ENCODE results near the gene GTPBP8. TPM values are rescaled to one million over a fixed set of nuclear protein-coding genes. Genes with fewer than 3 reads are reported as not detected.
"Not testable (repeated sequence)": the region's sequence is repeated elsewhere in the genome, so short reads cannot be mapped to it uniquely, and the experiment has no call there.

The GTPBP8 gene
- total and polyA plus RNA-seq, 4 experiments from 2014 or later, result 17.2 to 40.0 (median 31.7) TPM

GRCh38 chr3:113040231-113040630 is 49.4 kb downstream of the GTPBP8 start:
- no peak for DNase-seq
- no peak overlapping the region for H3K27ac Mint-ChIP-seq
- H3K36me3 Mint-ChIP-seq, result peaks cover 2 to 8% of the 10 kb centered on the region in 2 donors
- no peaks in the 10 kb centered on the region for H3K27me3 Mint-ChIP-seq
- H3K9me3 Mint-ChIP-seq, result peaks cover 0 to 6% (median 3%) of the 10 kb centered on the region in 8 donors
- H3K9me3 ChIP-seq (ENCODE audit: control insufficient read depth in 1 of 2, low read length in 2 of 2), result no peaks in the 10 kb centered on the region
- peaks cover 0 to 7% (median 3%) of the 10 kb centered on the region in 4 donors for H3K4me1 Mint-ChIP-seq
- H3K27ac ChIP-seq (ENCODE audit: low read depth, low read length), result no peak overlapping the region
- no peak overlapping the region for H3K4me3 Mint-ChIP-seq
- CTCF ChIA-PET (ENCODE audit: partially characterized antibody), result no interaction called here
- intact Hi-C loops (cut with micrococcal nuclease), result no loop called here
- no peaks in the 10 kb centered on the region for H3K4me1 ChIP-seq (ENCODE audit: insufficient read depth, low read length)
- no peak overlapping the region for H3K4me3 ChIP-seq (ENCODE audit: low read length in 2 of 2)
- H3K27me3 ChIP-seq (ENCODE audit: insufficient read depth, low read length), result no peaks in the 10 kb centered on the region
- POLR2A ChIA-PET (ENCODE audit: partially characterized antibody), result no interaction called here
- no peaks in the 10 kb centered on the region for H3K36me3 ChIP-seq (ENCODE audit: insufficient read depth, low read length)

- no peaks in the 10 kb centered on the region for H3K36me3 ChIP-seq (ENCODE audit: insufficient read depth, low read length)
- POLR2A ChIA-PET (ENCODE audit: partially characterized antibody), result no interaction called here
- Mint-ChIP-seq H3K36me3 (peaks cover 5% of the 10 kb centered on the region in 2 donors), H3K9me3 (peaks cover 2 to 9% (median 5%) of the 10 kb centered on the region in 8 donors), H3K27ac (no peak overlapping the region), H3K4me1 (peaks cover 0 to 5% (median 3%) of the 10 kb centered on the region in 4 donors), H3K4me3 (no peak overlapping the region), H3K27me3 (no peaks in the 10 kb centered on the region)
- intact Hi-C loops (cut with micrococcal nuclease), result no loop called here
- no peaks in the 10 kb centered on the region for H3K27me3 ChIP-seq (ENCODE audit: insufficient read depth, low read length)
- H3K4me1 ChIP-seq (ENCODE audit: insufficient read depth, low read length), result no peaks in the 10 kb centered on the region
- DNase-seq, result no peak
- CTCF ChIA-PET (ENCODE audit: partially characterized antibody), result interaction anchor here (1.3 to 3.2 kb wide), 2 partner anchors 9 kb away, joined by 4 to 26 read pairs; no protein-coding TSS in a partner anchor
- H3K4me3 ChIP-seq (ENCODE audit: low read length in 2 of 2), result no peak overlapping the region
- H3K9me3 ChIP-seq (ENCODE audit: control insufficient read depth in 1 of 2, low read length in 2 of 2), result no peaks in the 10 kb centered on the region
- no peak overlapping the region for H3K27ac ChIP-seq (ENCODE audit: low read depth, low read length)
Observed at GRCh38 chr3:113043686-113044085, 52.9 kb downstream of the GTPBP8 start.

GRCh38 chr3:113046186-113046965 is 55.6 kb downstream of the GTPBP8 start:
- POLR2A ChIA-PET (ENCODE audit: partially characterized antibody); H3K27ac Mint-ChIP-seq; H3K4me3 Mint-ChIP-seq; H3K27me3 ChIP-seq (ENCODE audit: insufficient read depth, low read length); H3K36me3 ChIP-seq (ENCODE audit: insufficient read depth, low read length); intact Hi-C loops (cut with micrococcal nuclease); H3K4me1 Mint-ChIP-seq; H3K9me3 Mint-ChIP-seq; H3K4me3 ChIP-seq (ENCODE audit: low read length in 2 of 2); H3K36me3 Mint-ChIP-seq; H3K27me3 Mint-ChIP-seq; H3K27ac ChIP-seq (ENCODE audit: low read depth, low read length); DNase-seq; CTCF ChIA-PET (ENCODE audit: partially characterized antibody); H3K4me1 ChIP-seq (ENCODE audit: insufficient read depth, low read length); H3K9me3 ChIP-seq (ENCODE audit: control insufficient read depth in 1 of 2, low read length in 2 of 2): not testable (repeated sequence)

- Mint-ChIP-seq H3K9me3 (peaks cover 0 to 2% (median 0%) of the 10 kb centered on the region in 8 donors), H3K4me3 (no peak overlapping the region), H3K27ac (no peak overlapping the region), H3K4me1 (peaks cover 0 to 9% (median 2%) of the 10 kb centered on the region in 4 donors), H3K36me3 (peaks cover 0 to 2% of the 10 kb centered on the region in 2 donors), H3K27me3 (no peaks in the 10 kb centered on the region)
- CTCF ChIA-PET (ENCODE audit: partially characterized antibody), result interaction anchor here (0.6 to 3.7 kb wide), 3 partner anchors 229 to 238 kb away, joined by 3 to 39 read pairs (median 4); no protein-coding TSS in a partner anchor
- H3K9me3 ChIP-seq (ENCODE audit: control insufficient read depth in 1 of 2, low read length in 2 of 2), result no peaks in the 10 kb centered on the region
- H3K4me3 ChIP-seq (ENCODE audit: low read length in 2 of 2), result no peak overlapping the region
- H3K27ac ChIP-seq (ENCODE audit: low read depth, low read length), result no peak overlapping the region
- H3K4me1 ChIP-seq (ENCODE audit: insufficient read depth, low read length), result peaks cover 8% of the 10 kb centered on the region
- intact Hi-C loops (cut with micrococcal nuclease), result loop anchor here (1.0 to 5.0 kb wide), 7 partner anchors 237 to 861 kb away; no protein-coding TSS in a partner anchor
- no peaks in the 10 kb centered on the region for H3K27me3 ChIP-seq (ENCODE audit: insufficient read depth, low read length)
- POLR2A ChIA-PET (ENCODE audit: partially characterized antibody), result no interaction called here
- DNase-seq, result peak; percentile 77 to 84 (median 80)
- H3K36me3 ChIP-seq (ENCODE audit: insufficient read depth, low read length), result no peaks in the 10 kb centered on the region
Observed at GRCh38 chr3:113051302-113051711, 60.5 kb downstream of the GTPBP8 start.

Other genes with a start within 250 kb of the GTPBP8 start
- not detected for gene CD200R1L, start 144.1 kb upstream of the GTPBP8 start, total RNA-seq
- gene CD200R1L, start 144.1 kb upstream of the GTPBP8 start, polyA plus RNA-seq, result not detected
- gene CD200R1, start 15.9 kb upstream of the GTPBP8 start, total RNA-seq, result 10 to 100 TPM; 29.2 to 30.1 TPM
- gene CD200R1, start 15.9 kb upstream of the GTPBP8 start, polyA plus RNA-seq, result 10 to 100 TPM; 22.6 to 27.6 TPM
- gene BOC, start 220.6 kb downstream of the GTPBP8 start, total RNA-seq, result not detected
- not detected for gene BOC, start 220.6 kb downstream of the GTPBP8 start, polyA plus RNA-seq